Retina (tissue), 1 donor: Measurements from ENCODE around the gene SLX4.
A peak's percentile ranks its signal among the peaks of the same experiment; 100 is the strongest.
"Not testable (repeated sequence)": the region's sequence is repeated elsewhere in the genome, so short reads cannot be mapped to it uniquely, and the experiment has no call there.

Experiments
- DNase-seq: peaks from one replicate; pipeline ENCODE4 v3.0.0-alpha.2; 2016

Gene SLX4

GRCh38 chr16:3611146-3611975 lies at the start of gene SLX4:
Gene SLX4, minus strand, starts transcription at chr16:3611606. Its CDS starts 2,642 bp downstream, at chr16:3608964.
- peak; percentile 94 for DNase-seq

- no peak for DNase-seq
Observed at GRCh38 chr16:3659251-3659650, 47.8 kb upstream of the SLX4 start.

GRCh38 chr16:3656491-3657468 lies 45.4 kb upstream of the SLX4 start:
- DNase-seq = no peak

GRCh38 chr16:3656160-3656490 lies 44.7 kb upstream of the SLX4 start:
- DNase-seq = not testable (repeated sequence)

- DNase-seq = no peak
Observed at GRCh38 chr16:3655396-3656159, 44.2 kb upstream of the SLX4 start.

- DNase-seq = no peak
Observed at GRCh38 chr16:3655030-3655395, 43.6 kb upstream of the SLX4 start.

- peak; percentile 44 for DNase-seq
Observed at GRCh38 chr16:3654249-3654991, 43.0 kb upstream of the SLX4 start, which contains the start of gene DNASE1. Gene DNASE1, plus strand, starts transcription at chr16:3654691. Its CDS starts 683 bp downstream, at chr16:3655374.

- DNase-seq = no peak
Observed at GRCh38 chr16:3652373-3653195, 41.2 kb upstream of the SLX4 start.

GRCh38 chr16:3651461-3652372 lies 40.3 kb upstream of the SLX4 start:
- DNase-seq = no peak

GRCh38 chr16:3650631-3651265 lies 39.3 kb upstream of the SLX4 start:
- DNase-seq = no peak

GRCh38 chr16:3646348-3646920 lies 35.0 kb upstream of the SLX4 start:
- DNase-seq = no peak

GRCh38 chr16:3645504-3646347 lies 34.3 kb upstream of the SLX4 start:
- DNase-seq = peak; percentile 74

GRCh38 chr16:3645108-3645503 lies 33.7 kb upstream of the SLX4 start:
- DNase-seq = no peak

- no peak for DNase-seq
Observed at GRCh38 chr16:3643095-3643730, 31.8 kb upstream of the SLX4 start.

GRCh38 chr16:3642397-3643094 lies 31.1 kb upstream of the SLX4 start:
- peak; percentile 45 for DNase-seq

GRCh38 chr16:3641801-3642396 lies 30.5 kb upstream of the SLX4 start:
- no peak for DNase-seq
